OCI-LY1 (cell line): ENCODE measurements around the gene CCDC73.

Experiments used
- CTCF ChIP-seq: fragments of 200-600 bp; sonication (generic), shearing (Covaris generic); IDR thresholded peaks from 2 replicates; pipeline ENCODE4 v1.5.1; 2017; ENCODE audit warnings: mild to moderate bottlenecking, antibody characterized with exemption, low read length, moderate library complexity, mixed read lengths
- EZH2 ChIP-seq: fragments of 200-600 bp; sonication (generic), shearing (Covaris generic); IDR thresholded peaks from 2 replicates; pipeline ENCODE4 v1.8.0; 2017; ENCODE audit warnings: borderline replicate concordance, mixed run types, mild to moderate bottlenecking, antibody characterized with exemption, low read length, moderate library complexity, mixed read lengths

- TF ChIP-seq EZH2 (no peak), CTCF (no peak)
Measured at GRCh38 chr11:32794439-32794838, at the start of gene CCDC73.
